GM21526 (cell line): ENCODE results near the gene SRSF3.

Source experiments
- ATAC-seq: cut with Tn5 transposase; IDR thresholded peaks from one replicate; pipeline ENCODE4 v1.9.1; 2021; ENCODE audit warnings: moderate library complexity; ENCODE audit not compliant: unreplicated experiment, low FRiP score

The SRSF3 gene

GRCh38 chr6:36618366-36619355 is 24.5 kb downstream of the SRSF3 start:
- no peak for ATAC-seq

DNA sequence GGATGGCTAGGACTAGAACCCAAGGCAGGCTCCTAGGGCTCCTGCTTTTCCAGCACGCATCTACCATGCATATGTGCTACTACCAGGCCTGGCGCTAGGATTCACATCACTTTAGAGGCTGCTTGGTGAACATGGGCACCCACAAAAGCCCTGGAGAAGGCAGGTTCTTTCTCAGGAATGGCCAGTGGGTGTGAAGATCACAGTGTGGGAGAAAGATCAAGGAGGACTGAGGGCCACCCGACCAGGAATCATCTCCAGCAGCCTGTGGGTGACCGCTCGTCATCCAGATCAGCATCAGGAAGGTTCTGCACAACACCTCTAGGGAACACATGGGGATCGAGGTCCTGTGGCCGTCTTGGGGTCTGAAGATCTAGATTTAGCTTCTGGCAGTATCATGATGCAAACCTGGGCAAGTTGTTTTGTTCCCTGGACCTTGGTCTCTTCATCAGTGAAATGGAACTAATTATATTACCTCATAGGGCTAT is 27.3 kb downstream of the SRSF3 start:
- ATAC-seq: no peak

- no peak for ATAC-seq
Measured at GRCh38 chr6:36622901-36623546, 28.9 kb downstream of the SRSF3 start.

DNA sequence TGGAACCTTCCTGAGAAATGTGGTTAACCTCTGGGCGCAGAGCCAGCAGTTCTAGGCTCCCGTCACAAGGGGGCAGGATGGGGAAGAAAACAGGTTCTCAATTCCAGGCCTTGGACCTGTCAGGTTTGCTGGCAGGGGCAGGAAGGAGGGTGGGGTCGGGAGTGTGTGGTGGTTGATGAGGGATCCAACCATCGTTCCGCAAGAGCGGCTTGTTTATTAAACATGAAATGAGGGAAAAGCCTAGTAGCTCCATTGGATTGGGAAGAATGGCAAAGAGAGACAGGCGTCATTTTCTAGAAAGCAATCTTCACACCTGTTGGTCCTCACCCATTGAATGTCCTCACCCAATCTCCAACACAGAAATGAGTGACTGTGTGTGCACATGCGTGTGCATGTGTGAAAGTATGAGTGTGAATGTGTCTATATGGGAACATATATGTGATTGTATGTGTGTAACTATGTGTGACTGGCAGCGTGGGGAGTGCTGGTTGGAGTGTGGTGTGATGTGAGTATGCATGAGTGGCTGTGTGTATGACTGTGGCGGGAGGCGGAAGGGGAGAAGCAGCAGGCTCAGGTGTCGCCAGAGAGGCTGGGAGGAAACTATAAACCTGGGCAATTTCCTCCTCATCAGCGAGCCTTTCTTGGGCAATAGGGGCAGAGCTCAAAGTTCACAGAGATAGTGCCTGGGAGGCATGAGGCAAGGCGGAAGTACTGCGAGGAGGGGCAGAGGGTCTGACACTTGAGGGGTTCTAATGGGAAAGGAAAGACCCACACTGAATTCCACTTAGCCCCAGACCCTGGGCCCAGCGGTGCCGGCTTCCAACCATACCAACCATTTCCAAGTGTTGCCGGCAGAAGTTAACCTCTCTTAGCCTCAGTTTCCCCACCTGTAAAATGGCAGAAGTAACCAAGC is 29.6 kb downstream of the SRSF3 start:
- ATAC-seq: peak; percentile 51

DNA sequence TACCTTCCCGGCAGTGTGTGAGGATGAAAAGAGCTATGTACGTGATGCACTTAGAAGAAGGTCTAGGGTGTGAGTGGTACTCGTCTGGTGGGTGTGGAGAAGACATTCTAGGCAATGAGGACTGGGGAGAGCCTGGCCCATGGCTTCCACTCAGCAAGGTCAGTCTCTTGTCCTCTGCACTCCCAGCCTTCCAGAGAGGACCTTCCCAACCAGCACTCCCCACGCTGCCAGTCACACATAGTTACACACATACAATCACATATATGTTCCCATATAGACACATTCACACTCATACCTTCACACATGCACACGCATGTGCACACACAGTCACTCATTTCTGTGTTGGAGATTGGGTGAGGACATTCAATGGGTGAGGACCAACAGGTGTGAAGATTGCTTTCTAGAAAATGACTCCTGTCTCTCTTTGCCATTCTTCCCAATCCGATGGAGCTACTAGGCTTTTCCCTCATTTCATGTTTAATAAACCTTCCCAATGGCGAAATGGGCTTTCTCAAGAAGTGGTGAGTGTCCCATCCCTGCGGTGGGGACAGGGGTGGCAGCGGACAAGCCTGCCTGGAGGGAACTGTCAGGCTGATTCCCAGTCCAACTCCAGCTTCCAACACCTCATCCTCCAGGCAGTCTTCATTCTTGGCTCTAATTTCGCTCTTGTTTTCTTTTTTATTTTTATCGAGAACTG is 30.4 kb downstream of the SRSF3 start:
- ATAC-seq: no peak

GRCh38 chr6:36625158-36625919 is 31.2 kb downstream of the SRSF3 start:
- no peak for ATAC-seq

DNA sequence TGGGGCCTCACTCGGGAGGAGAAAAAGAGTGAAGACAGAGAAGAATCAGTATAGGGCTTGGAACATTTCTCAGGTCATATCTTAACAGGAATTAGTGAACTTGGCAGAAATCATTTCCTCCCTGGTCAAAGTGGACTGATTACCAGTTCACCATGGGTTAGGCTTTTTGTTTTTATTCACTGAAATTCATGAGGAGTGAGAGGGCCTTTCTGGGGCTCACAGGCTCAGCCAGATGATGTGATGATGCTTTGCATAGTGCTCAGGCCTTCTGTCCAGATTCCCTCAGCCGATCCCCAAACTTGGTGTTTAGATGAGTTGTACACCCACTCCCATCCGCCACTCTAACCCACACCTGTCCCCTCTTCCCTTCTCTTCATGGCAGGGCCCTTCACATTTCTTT is 32.5 kb downstream of the SRSF3 start:
- no peak for ATAC-seq

- ATAC-seq: no peak
Measured at GRCh38 chr6:36627141-36627540, 33.0 kb downstream of the SRSF3 start.

DNA sequence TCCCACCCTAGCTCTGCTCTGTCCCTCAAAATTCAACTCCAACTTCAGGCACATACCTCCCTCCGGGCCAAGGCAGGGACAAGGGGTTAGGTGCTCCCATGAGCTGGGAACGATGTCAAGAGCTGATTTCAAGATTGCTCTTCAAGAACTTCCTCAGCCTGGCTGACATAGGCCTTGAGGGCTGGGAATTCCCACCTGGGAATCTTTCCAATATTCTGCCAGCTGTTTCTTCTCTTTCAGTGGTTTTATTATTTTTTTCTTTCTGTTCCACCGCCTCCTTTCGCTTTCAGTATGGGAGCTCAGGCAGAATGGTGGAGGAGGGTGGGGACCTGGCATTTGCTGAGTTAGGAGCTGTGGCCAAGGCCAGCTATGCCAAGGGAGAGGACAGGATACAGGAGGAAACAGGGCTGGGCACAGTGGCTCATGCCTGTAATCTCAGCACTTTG is 33.7 kb downstream of the SRSF3 start:
- no peak for ATAC-seq

DNA sequence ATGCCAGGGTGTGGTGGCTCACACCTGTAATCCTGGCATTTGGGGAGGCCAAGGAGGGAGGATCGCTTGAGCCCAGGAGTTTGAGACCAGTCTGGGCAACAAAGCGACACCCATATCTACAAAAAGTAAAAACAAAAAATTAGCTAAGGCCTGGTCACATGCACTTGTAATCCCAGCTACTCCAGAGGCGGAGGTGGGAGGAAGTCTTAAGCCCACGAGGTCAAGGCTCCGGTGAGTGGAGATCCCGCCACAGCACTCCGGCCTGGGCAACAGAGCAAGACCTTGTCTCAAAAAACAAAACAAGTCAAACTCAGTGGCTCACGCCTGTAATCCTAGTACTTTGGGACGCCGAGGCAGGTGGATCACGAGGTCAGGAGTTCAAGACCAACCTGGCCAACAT is 35.6 kb downstream of the SRSF3 start:
- no peak for ATAC-seq

DNA sequence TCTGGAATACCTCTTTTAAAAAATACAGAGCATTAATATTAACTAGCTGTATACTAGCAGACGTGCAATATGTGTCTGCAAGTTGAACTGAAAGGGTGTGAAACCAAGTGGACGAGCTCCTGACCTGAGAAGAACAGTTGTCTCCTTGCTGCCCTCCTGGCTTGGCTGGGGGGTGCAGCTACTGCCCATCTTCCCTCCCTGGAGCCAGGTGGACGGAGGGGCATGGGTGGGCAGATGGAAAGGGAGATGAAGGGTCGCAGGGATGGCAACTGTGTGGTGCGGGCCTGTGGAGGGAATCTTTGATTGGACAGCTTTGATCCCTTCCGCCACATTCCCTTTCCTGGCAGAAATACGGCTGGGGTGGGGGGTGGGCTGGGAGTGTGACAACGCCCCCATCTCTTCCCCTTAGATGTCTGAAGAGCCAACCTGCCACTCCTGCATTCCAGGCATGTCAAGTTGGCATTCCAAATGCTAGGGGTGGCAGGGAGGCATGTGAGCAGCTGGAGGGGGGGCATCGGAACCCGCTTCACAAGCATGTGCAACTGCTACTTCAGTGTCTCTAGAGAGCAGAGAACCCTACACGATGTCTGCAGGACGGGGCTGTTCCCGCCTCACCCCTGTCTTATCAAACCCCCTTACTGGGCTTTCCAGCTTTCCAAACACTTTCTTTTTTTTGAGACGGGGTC is 37.3 kb downstream of the SRSF3 start:
- no peak for ATAC-seq

- ATAC-seq: no peak
Measured at GRCh38 chr6:36633370-36633769, 39.2 kb downstream of the SRSF3 start.

GRCh38 chr6:36633915-36634314 is 39.8 kb downstream of the SRSF3 start:
- ATAC-seq: no peak

GRCh38 chr6:36634317-36635108 is 40.4 kb downstream of the SRSF3 start:
- ATAC-seq: no peak

GRCh38 chr6:36636283-36636682 is 42.1 kb downstream of the SRSF3 start:
- no peak for ATAC-seq

- ATAC-seq: no peak
Measured at GRCh38 chr6:36636687-36637418, 42.7 kb downstream of the SRSF3 start.

GRCh38 chr6:36638579-36638978 is 44.4 kb downstream of the SRSF3 start:
- ATAC-seq: no peak
